Left ventricle myocardium superior (tissue), 1 donor: Measurements from ENCODE around the gene CSTF3. TPM values are rescaled to one million over a fixed set of nuclear protein-coding genes. Genes with fewer than 3 reads are reported as not detected.

Experiments used
- ATAC-seq: fragments of 200-7000 bp; cut with Tn5 transposase; one replicate; pipeline ENCODE4 v1.9.1; 2020; ENCODE audit warnings: mild to moderate bottlenecking, moderate library complexity
- DNase-seq: peaks from one replicate; pipeline ENCODE4 v3.0.0-alpha.2; 2020
- intact Hi-C: fragments of 100-400 bp; cut with micrococcal nuclease; formaldehyde crosslinking; loops from one replicate; pipeline ENCODE4 v1.11.0; 2022
- total RNA-seq: library from RNA; stranded (reverse); fragmentation: NEBNext Ultra II Directional; extraction: Animal tissue kit (Norgen Biotek cat#: 25700); gene quantifications from one replicate; pipeline ENCODE4 v1.2.1, GENCODE V29; 2021
- donor health status: DM: no; HTN: yes; CAD: no; lungs with severe emphysema.

Gene CSTF3
- total RNA-seq, 1 donor from 2014 or later = 9.8 TPM

DNA sequence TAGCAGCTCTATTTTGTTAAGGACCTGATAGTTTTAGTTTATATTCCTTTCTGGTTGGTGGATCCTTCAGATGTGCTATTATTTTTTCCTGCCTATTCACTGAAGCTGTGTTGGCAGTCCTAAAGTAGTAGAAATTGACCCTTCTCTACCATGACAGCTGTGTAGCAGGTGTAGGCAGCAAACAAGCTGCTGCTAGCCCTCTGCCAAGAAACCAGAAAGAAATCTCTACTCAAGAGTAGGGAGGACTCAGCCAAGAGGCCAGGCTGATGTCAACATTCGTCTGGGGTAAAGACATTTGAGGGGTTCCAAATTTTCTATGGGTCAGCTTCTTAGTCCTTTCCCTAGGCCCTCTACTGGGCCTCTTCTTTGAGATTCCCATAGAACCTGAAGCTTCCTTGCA is 51.2 kb downstream of the CSTF3 start:
- ATAC-seq (peak; percentile 84), DNase-seq (no peak)
- intact Hi-C loops = no loop called here

DNA sequence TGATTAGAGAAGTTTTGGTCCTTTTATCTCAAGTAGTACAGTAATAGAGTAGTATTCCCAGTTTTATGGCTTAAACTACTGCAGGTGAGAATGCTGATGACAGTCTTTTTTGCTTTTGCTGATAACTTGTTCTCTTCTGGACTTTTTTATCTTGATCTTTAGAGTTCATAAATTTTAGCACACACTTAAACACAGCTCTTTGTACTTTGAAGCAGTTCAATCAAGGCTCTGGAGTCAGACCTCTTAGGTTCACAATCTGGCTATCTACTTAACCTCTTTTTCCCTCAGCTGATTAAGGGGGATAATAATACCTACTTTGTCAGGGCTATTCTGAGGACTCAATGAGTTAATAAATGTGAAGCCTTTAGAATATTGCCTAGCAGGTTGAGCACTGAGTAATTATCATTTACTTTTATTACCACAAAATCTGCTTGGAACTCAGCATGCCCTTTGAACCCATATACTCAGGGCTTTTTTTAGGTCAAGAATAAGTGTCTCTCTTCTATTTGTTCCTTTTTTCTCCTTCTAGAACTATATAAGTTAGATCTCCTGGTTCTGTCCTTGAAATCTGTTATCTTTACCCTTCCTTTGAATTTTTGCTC is 51.9 kb downstream of the CSTF3 start:
- no peak for DNase-seq
- no peak for ATAC-seq
- intact Hi-C loops = no loop called here

DNA sequence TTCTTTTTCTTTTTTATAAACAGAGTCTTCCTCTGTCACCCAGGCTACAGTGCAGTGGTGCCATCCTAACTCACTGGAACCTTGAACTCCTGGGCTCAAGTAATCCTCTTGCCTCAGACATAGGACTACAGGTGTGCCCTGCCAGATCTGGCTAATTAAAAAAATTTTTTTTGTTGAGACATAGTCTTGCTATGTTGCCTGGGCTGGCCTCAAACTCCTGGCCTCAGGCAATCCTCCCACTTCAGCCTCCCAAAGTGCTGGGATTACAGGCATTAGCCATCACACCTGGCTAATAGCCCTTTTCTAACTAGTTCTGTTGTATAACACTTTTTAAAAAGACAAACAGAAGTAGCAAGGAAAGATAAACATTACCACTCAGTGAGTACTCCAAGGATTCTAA is 57.4 kb downstream of the CSTF3 start:
- intact Hi-C loops = no loop called here
- no peak for DNase-seq
- no peak for ATAC-seq

DNA sequence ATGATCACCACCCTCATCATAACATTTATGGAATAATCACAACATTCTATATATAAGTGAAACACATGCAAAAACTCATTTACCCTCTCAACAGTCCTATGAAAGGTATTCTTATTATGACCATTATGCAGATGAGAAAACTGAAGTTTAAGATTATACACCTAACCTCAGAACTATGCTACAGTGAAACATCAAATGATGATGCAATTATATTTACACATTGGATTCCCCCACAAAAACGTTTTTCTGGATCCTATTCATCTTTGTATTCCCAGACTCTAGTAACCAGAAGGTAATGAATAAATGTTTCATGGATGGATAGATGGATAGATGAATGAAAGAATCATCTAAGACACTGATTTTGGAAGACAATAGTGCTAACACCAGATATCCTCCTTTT is 67.1 kb downstream of the CSTF3 start:
- ATAC-seq (no peak), DNase-seq (no peak)
- intact Hi-C loops = no loop called here

DNA sequence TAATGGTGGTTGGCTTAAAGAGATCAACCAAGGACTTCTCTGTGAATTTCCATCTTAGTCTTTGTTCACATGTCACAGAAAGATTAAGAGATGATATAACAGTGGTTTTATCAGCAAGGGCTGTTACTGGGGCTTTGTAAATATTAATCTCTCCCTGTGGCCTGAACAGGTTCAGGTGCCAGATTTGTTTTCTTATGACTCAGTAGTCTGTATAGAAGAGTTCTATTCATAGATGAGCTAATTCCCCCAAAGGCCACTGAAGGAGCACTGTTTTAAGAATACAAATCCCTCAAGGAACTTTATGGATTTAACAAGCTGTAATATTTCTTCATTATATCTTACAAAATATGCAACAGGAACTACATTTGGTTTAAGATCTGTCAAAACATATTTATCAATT is 71.5 kb downstream of the CSTF3 start:
- intact Hi-C loops = no loop called here
- ATAC-seq (no peak), DNase-seq (no peak)

DNA sequence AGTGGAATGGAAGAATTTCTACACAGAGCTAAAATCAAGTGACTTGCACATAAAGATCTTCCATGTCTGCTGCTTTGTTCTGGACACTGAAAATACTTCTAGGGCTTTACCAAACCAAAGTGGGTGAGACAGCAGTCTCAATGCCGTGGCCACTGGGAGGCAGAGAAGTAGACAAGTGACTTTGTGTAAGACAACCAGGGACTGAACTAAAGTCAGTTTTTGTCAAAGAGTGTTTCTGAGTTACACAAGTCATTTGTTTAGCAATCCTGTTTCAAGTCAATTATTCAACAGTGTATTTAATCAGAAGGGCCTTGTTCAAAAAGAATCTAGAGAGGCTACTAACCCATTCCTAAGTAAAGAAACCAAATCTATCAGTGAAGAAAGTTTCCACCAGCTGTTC is 75.3 kb downstream of the CSTF3 start:
- DNase-seq (no peak), ATAC-seq (no peak)
- intact Hi-C loops = no loop called here

DNA sequence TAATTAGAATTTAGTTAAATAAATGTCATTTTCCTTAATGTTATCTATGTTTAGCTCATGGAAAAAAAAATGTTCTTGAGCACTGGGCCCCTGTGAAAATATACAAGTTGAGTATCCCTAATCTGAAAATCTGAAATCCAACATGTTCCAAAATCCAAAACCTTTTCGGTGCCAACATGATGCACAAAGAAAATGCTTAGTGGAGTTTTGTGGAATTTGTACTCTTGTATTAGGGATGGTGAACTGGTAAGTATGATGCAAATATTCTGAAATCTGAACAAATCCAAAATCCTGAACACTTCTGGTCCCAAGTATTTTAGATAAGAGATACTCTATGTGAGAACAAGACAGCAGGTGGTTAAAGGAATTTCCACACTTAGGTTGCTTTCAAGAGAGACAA is 77.4 kb downstream of the CSTF3 start:
- intact Hi-C loops = no loop called here
- no peak for ATAC-seq
- DNase-seq = no peak

DNA sequence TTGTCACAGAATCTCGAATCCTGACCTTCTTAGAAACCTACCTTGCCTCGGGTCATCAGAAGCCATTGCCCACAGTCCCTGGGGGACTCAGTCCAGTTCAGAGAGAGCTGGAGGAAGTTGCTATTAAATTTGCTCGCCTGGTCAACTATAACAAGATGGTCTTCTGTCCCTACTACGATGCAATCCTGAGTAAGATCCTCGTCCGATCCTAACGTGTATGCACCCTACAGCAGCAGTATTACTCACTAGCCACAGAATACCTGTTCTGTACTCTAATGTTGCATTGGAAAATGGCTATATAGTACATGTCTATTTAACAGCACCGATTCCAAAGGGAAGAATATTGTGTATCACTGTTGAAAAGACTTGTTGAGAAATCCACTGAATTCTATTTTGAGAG is 88.8 kb downstream of the CSTF3 start:
- DNase-seq (no peak), ATAC-seq (no peak)
- intact Hi-C loops = no loop called here

DNA sequence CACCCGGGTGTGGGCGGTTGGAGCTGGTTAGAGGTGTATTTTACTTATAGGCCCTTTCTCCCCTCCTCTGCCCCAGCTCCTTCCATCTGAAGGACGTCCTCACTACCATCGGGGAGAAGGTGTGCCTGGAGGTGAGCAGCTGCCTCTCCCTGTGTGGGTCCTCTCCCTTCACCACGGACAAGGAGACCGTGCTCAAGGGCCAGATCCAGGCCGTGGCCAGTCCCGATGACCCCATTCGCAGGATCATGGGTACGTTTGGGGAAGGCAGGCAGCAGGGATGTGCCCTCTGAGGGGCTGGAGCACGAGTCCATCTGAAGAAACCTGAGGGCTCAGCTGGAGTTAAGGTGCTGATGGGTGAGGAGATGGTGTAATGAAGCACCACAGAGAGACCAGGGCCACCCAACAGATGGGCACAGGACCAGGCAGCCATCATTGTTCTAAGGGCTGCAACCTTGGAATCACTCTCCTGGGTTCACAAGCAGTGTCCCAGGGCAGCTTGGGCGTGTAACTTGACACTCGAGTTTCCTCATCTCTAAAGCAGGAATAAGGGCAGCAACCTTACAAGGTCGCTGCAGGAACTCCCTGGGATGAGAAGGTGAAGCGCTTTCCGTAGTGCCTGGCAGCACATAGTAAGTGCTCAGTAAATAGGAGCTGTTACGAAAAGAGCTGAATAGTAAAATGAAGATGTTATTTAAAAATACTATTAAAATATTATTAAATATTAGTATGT is 92.5 kb downstream of the CSTF3 start:
- no peak for ATAC-seq
- DNase-seq = no peak
- intact Hi-C loops = loop anchor here (10.0 kb wide), 1 partner anchor 104 kb away; no protein-coding TSS in a partner anchor

DNA sequence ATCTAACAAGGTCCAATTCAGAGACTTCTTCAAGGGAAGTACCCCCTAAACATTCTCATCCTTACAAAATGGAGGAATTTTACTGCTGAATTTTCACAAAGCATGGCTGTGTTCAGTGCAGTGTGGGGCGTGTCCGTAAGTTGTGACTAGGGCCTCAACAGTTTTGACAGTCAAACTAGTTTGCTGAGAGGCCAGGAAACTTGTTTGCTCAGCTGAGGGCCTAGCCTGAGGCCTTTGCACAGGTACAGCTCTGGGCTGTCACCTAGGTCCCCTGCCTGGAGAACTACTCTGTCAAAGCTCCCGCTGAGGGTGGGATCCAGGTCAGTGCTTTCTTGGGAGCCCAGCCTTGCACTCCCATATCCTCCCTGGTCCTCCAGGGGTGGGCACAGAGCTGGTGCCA is 94.0 kb downstream of the CSTF3 start:
- ATAC-seq (no peak), DNase-seq (no peak)
- intact Hi-C loops = loop anchor here (10.0 kb wide), 1 partner anchor 102 kb away; no protein-coding TSS in a partner anchor

DNA sequence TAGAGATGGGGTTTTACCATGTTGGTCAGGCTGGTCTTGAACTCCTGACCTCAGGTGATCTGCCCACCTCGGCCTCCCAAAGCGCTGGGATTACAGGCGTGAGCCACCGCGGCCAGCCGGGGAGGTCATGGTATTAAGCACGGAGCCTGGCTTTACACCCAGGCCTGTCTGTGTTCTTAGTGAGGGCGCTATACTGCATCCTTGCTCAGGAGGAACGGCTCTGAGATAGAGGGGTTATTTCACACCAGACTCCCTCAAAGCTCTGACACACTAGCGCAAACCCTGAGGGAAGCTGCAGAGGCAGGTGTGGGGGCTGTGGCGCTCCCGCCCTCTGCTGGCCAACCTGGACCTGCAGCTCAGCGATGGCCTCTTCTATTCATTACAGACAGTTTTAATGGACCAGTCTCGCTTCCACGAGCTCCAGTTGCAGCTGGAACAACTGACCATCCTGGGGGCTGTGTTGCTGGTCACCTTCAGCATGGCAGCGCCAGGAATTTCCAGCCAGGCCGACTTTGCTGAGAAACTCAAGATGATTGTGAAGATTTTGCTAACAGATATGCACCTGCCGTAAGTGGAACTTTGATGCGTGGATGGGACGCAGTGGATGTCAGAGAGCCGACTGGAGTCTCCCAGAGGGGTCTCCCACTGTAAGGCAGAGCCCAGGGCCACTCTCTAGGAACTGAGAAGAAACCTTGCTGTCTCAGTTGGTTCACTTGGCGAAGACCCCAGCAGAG is 95.7 kb downstream of the CSTF3 start:
- peak; percentile 77 for DNase-seq
- peak; percentile 87 for ATAC-seq
- intact Hi-C loops = loop anchor here (10.0 kb wide), 1 partner anchor 101 kb away; no protein-coding TSS in a partner anchor

DNA sequence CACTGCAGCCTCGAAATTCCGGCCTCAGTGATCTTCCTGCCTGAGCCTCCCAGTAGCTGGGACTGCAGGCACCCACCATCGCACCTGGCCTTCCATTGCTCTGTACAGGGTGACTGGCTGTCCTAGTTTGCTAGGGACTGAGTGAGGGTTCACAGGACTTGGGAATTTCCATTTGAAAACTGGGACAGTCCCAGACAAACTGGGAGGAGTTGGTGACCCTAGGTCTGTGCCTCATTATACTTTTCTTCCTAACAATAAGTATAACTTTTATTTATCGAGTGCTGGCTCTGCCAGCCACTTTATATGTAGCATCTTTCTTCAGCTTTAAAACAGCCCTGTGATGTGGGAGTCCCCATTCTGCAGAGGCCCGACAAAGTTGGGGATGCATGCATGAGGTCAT is 96.4 kb downstream of the CSTF3 start:
- ATAC-seq (no peak), DNase-seq (no peak)
- intact Hi-C loops = loop anchor here (10.0 kb wide), 1 partner anchor 100 kb away; no protein-coding TSS in a partner anchor

DNA sequence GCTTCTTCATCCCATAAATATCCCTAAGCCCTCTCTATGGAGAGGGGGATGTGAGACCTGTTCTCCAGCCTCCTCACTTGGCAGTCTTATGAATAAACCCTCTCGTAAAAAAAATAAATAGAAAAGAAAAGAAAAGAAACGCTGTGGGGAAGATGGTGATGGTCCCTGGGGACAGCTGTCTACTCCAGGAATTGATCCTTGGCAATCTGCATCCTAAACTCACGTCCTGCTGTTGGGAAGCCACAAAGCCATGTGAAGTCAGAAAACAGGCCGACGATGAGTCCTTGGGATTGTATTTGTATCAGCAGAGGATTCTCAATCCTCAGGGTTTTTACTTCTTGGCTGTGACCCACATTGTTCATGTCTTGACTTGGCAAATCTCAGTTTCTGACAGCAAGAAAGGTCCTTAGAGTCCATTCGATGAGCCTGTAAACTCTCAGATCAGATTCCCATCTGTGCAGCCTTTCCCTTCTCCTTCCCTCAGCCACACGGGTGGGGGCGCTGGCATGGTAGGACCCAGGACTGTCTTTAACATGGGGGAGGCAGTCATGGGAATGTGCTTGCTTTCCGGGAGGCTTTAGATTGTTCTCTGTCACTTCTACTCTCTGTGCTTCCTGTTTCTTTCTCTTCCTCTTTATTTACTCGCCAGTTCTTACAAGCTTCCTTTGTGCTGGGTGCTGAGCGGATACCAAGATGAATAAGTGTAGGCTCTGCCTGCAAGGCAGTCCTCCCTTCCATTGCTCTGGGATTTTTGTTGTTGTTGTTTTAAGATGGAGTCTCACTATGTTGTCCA is 97.1 kb downstream of the CSTF3 start:
- intact Hi-C loops = loop anchor here (10.0 kb wide), 1 partner anchor 99 kb away; no protein-coding TSS in a partner anchor
- ATAC-seq (peak; percentile 50), DNase-seq (no peak)

DNA sequence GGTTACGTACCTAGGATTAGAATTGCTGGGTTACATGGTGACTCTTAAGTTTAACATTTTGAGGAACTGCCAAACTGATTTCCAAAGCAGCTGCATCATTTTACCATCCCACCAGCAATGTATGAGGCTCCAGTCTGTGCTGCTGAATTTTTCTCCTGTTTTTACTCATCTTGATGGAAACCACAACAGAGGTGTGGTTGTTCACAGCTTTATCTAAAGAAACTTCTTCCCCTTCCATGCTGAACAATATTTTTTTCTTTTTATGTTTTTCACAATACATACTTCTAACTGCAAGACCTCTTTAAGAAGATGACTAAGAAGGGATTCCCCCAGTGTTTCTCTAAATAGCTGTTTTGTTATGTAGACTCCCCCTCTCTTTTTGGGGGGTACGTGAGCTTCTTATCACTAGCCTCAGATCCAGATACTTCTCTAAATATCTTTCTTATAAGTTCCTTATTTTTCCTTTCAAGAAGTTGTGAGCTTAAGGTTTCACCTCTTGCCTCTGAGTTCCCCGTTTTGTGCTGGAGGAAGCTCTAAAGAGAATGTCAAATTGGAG is 97.9 kb downstream of the CSTF3 start:
- no peak for ATAC-seq
- intact Hi-C loops = loop anchor here (10.0 kb wide), 1 partner anchor 99 kb away; no protein-coding TSS in a partner anchor

DNA sequence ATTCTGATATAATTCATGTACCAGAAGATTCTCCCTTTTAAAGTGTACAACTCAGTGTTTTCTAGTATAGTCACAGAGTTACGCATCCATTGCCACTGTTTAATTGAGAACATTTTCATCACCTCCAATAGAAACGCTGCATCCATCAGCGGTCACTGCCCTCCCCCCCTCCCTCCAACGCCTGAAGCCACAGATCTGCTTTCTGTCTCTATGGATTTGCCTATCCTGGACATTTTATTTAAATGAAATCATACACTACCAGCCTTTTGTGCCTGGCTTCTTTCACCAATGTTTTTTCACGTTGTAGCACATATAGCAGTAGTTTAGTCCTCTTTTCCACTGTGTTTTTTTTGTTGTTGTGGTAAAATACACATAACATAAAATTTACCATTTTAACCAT is 99.1 kb downstream of the CSTF3 start:
- ATAC-seq = no peak
- DNase-seq = no peak
- intact Hi-C loops = loop anchor here (10.0 kb wide), 1 partner anchor 97 kb away; no protein-coding TSS in a partner anchor

More for the DNA sequence above, 97.9 kb downstream of the CSTF3 start:
- DNase-seq = no peak

DNA sequence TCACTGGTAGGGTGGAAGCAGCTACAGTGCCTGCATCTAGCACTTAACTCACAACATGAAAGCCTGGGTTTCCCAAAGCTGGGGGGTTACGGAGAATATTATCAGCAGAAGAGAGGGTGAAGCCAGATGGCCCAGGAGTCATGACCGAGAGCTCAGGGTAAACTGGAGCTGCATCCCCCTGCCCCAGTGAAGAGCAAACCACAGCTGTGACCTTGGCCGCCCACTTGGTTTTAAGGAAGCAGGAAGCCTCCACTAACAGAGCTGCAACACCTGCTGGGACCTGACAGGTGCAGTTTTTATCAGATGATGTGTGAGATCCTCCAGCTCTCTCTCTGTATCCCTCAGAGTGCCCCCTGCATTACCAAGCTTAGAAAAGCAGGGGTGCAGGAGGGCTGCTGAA is 101.0 kb downstream of the CSTF3 start:
- ATAC-seq (no peak), DNase-seq (no peak)
- intact Hi-C loops = loop anchor here (10.0 kb wide), 1 partner anchor 95 kb away; no protein-coding TSS in a partner anchor

DNA sequence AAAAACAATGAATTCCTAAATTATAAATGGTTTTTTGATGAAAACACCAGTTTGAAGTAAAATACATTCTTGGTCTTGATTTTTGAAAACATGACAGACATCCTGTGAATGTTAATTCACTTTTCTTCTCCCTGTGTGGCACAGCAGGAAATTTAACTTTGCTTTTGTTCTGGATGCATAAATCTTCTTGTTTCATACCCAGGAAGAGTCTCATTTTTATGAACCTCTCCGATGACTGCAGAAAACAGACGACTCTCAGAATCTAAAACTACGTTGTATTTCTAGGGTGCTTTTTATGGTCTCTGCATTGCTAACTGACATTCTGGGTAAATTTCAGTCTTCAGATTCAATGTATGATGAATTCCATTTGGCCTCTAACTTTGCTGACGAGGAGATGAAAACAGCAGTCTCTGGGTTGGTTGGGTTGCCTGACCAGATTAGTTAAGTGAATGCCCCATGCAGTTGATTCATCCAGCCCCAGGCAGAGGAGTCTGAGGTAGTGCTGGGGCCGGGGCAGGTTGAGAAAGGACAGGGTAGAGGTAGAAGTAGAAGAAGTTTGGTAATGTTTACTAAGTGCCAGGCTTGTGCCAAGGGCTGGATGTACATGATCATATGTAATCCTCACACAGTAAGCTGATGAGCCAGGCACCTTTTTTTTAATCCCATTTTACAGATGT is 101.8 kb downstream of the CSTF3 start:
- no peak for DNase-seq
- intact Hi-C loops = loop anchor here (10.0 kb wide), 1 partner anchor 95 kb away; no protein-coding TSS in a partner anchor
- no peak for ATAC-seq

DNA sequence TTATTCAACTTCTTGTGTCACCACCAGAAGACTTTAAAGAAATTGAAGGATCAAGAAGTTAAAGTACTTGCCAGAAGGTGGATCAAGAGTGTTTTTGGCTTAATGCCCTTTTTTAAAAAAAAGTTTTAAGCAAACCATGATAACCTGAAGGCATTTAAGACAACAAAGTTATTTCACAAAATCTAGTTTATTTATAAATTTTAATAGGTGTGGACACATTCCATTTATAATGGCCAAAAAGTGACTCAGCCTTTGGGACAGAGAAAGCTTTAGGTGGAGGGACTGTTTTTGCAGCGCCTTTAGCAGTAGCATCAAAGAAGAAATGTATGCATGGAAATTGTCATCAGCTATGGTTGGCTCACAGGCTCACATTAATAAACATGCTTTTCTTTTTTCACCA is 104.0 kb downstream of the CSTF3 start:
- DNase-seq (no peak), ATAC-seq (no peak)
- intact Hi-C loops = no loop called here
